ENCODE data around the gene RALGPS1.

GRCh38 chr9:127092041-127092608 is 177.5 kb downstream of the RALGPS1 start:
- no peak for TF ChIP-seq CTCF (IDR thresholded peaks at IDR 0.05)
- no peak for TF ChIP-seq EZH2 (IDR thresholded peaks at IDR 0.05; ENCODE audit: borderline replicate concordance, insufficient read depth, low read depth, low read length, poor library complexity, severe bottlenecking)

All from B cell (primary cell).